Stimulated activated CD4-positive, alpha-beta T cell treated with anti-CD3 and anti-CD28 coated beads, Interleukin-15, amount 100 ng/mL, for 24 hours (primary cell): ENCODE data around the gene COBL.

Experiments
- DNase-seq: peaks from one replicate; pipeline ENCODE4 v3.0.0-alpha.2; 2020

The COBL gene

DNA sequence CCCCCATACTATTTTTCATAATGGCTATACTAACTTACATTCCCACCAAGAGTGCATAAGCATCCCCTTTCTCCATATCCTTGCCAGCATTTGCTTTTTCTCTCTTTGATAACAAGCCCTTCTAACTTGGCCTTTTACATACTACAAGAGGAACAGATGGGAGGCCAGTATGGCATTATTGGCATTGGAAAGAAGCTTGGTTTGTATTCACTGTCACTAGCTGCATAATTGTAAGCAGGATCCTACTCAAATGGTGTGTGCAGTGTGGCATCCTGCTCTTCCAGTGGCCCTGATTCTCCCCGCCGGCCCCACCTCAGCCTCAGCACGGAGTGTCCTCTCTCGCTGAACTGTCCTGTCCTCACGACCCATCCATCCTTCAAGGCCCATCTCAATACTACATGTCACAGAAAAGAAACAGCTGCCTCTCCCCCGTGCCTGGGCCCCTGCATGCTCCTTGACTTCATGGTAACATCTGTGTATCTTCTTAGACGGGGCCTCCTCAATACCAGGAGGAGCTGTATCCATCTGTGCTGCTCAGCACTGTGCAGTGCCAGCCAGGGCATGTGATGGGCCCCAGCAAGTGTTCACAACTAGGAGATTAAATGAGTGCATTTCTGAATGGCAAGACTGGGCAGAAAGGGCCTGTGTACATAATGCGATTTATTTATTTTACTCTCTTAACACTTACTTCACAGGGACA is 205.2 kb downstream of the COBL start:
- DNase-seq = no peak

DNA sequence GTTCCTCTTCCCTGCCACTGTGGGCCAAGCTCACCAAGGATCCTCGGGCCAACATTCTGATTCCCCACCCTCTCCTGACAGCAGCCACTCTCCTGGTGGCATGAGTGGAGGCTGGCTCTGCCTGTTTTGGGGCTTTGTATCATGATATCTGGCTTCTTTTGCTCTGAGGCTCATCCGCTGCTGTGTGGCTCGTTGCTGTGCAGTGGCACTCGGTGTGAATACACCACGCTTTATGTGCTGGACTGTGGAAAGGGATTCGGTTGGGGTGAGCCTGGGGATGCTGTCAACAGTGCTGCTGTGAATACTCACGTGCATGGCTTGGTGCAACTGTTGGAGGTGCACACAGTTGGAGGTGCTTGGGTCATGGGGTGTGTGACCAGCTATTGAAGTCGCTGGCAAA is 208.5 kb downstream of the COBL start:
- DNase-seq = no peak

DNA sequence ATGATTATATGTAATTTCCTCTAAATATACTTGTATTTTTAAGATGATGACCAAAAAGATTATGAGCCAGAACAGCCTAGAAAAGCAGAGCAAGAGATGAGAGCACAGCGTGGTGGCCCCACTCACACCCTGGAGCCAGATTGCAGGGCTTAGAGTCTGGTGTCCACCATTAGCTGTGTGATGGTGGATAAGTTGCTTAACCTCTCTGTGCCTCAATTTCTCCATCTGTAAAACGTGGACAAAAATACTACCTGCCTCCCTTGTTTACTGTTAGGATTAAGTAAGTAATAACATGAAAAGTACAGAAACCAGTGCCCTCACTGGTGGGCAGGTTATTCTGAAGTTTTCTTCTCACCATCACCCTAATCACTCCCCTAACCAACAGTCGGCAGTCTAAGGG is 212.3 kb downstream of the COBL start:
- no peak for DNase-seq

DNA sequence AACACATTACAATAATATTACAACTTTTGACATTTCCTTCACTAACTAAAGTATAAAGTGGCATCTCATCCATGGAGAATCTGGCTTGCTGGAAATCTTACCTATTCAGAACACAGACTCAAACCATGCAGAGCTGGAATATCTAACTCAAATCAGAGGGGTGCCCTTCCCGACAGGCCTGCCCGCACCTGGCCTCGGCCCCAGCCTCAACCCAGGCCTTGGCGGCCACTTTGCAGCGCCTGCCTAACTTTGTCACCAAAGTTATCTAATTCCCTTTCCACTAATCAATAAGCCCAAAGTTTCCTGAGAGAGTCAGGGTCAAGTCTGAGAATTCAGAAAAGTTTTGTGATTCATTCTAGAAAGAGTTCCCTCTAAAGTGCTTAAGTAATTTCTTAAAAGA is 212.9 kb downstream of the COBL start:
- DNase-seq = no peak

DNA sequence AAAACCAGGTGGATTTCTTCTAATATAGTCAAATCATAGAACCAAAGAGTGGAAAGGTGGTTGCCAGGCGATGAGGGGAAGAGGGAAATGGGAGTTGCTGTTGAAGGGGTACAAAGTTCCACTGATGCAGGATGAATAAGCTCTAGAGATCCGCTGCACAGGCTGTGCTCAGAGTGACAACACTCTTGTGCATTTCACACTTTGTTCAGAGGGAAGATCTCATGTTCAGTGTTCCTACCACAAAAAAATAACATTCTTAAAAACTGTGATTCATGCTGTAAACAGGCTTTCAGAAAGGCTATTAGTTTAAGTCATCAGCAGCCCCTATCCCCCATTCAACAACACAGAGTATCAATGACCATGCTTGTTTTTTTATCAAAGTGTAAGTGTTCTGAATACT is 213.8 kb downstream of the COBL start:
- DNase-seq = no peak

DNA sequence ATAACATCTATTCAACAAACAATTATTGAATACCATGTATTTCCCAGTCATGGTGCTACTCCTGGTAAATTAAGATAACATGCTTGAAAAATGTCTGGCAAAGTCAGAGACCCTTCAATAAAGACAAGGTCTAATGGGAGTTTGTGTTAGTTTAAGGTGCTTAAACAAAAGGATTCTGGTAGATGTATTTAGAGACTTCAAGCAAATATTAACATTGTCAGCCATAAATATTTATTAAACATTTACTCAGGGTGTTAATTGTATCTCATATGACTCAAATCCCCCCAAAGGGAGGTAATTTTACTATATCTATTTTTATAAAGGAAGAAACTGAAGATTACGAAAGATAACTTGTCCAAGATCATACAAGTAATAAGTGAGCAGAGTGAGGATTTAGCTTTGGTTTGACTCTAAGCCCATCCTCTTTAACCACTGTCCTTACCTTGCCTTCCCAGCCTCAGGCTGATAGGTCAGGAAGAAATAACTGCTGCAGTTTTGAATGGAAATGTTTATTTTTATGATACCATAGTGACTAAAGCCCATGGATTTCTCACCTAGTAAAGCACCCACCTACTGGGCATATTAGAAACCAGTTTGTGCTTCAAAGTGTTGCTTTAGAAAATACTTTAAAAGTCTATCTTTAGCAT is 215.4 kb downstream of the COBL start:
- no peak for DNase-seq

DNA sequence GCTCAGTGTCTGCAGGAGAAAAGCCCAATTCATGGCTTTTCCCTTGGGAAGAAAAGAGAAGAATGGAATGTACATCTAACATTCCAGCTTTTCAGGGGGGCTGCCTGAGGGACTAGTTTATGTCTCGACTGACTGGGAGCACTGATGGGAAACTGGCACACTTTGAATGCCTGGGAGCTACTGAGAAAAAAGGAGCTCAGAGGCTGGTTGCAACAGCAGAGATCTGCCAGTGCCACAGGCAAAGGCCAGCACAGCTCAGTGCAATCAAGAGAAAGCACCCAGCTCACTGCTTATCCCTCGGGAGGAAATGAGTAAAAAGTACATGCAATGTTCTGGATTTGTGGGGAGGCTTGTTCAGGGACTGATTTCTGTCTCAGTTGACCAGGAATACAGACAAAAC is 226.2 kb downstream of the COBL start:
- DNase-seq = no peak

DNA sequence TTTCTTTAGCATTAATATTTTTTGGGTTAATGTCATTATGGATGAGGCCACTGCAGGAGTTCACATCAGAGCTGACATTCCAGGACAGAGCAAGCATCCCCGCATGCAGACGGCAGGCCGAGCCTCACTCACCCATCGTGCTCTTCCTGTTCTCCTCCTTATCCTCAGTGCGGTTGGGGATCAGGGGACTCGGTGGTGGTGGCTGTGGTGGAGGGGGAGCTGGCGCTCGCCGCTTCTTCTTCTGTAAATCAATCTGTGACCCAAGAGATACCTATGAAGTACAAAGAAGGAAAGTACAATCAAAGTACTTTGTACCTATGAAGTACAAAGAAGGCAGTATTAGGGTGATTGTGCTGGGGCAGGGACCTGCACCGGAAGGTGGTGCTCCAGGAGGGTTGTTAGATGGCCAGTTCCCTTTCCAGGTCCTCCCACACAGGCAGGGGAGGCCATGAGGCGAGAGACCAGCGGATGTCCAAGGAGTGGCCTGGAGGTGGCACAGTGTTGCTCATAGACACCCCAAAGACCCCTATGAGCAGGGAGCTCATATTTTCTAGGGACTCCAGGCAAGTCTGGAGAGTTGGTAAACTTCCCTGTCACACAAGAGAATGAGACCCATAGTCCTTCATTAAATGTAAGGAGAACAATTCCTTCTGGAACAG is 231.4 kb downstream of the COBL start:
- DNase-seq = no peak

DNA sequence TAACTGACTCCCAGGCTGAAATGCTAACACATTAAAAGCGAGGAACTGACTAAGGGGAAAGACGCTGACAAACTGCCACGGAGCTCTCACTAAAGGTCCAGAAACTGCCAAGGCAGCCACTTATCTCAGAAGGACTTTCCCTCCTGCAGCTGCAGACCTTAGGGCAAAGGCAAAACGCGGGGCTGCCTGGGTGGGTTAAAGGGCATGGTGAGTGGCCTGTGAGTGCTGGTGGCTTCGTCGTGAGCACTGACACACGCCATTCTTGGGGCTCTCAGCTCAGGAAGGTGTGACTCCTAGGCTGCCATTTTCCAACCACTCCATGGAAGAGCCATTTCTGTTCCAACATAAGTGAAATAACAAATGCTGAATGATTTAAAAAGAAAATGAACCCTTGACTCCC is 232.5 kb downstream of the COBL start:
- no peak for DNase-seq

DNA sequence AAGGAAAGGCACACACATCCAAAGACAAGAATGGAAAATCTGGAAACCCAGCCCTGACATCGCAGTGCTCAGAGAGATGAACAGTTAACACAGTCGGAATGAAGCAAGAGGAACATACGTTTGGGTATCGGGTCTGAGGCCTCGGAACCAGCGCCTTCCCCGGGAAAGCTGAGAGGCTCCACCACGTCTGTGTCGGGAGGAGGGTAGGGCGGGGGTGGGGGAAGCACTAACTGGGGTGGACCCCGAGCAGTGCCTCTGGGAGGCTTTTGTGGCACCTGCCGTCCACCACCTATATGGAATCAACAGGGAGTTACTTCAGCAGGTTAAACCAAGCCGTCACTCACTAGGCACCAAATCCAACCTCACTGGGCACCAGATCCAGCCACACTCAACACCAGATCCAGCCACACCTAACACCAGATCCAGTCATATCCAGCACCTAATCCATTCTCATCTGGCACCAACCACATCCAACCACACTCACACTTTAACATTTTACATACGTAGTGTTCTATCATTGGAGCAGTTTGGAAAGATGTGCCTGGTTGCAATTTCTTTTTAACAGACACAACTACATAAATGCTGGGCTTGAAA is 233.6 kb downstream of the COBL start:
- DNase-seq = no peak

DNA sequence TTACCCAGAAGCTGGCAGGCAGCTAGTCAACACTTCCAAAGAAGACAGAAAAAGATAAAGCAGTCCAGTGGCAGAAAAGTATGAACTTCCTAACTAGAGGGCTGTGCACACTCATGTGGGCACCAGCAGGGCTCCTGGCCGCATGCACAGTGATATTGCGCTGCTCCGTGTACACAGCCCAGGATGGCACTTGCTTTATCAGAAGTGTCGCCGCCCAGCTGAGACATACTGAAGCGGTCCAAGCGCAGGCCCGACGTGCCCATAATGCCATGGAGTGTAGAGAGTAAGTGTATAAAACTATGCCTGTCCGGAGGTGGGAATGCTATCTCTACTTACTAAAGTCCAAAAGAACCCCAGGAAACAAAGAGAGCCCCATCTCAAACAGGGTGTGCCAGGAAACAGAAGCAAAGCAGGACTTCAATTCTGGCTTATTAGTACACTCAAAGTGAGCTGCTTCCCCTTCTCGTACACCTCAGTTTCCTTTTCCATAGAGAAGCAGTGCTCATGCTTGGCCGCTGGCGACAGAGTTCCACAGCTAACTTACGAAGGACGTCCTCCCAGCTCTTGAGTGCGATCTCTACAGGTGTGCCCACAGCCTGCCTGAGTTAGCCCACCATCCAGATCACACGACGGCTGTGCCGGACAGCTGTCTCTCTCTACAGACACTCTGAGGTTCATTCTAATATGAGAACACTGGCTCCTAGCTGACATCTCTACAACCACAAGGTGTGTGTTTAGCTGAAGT is 234.3 kb downstream of the COBL start:
- DNase-seq = no peak

DNA sequence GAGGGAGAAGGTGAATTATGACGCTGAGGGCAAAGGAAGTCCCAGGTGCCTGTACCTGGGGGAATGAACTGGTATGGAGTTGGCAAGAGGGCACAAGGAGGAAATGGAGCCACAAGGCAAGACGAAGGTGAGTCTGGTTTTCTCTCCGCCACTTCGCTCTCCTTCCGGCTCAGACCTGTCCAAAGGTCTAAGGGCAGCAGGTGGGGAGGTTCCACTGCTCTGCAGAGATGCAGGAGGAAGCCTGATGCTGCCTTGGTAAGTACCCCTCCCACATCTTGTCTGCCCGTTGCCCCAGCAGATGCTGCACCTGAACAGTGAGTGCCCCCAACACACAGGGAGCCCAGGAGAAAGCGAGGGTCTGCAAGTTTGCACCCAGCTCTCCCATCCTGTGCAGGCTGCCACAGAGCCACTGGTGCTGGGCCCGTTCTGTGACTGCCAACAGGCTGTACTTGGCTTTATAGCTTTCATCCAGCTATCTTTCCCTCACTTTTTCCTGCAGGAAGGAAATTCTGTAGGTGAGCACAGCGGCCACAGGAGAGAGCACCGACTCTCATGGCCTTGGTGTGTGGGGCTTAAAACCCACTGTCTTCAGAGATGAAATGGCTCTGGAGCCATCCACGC is 235.2 kb downstream of the COBL start:
- DNase-seq = no peak

DNA sequence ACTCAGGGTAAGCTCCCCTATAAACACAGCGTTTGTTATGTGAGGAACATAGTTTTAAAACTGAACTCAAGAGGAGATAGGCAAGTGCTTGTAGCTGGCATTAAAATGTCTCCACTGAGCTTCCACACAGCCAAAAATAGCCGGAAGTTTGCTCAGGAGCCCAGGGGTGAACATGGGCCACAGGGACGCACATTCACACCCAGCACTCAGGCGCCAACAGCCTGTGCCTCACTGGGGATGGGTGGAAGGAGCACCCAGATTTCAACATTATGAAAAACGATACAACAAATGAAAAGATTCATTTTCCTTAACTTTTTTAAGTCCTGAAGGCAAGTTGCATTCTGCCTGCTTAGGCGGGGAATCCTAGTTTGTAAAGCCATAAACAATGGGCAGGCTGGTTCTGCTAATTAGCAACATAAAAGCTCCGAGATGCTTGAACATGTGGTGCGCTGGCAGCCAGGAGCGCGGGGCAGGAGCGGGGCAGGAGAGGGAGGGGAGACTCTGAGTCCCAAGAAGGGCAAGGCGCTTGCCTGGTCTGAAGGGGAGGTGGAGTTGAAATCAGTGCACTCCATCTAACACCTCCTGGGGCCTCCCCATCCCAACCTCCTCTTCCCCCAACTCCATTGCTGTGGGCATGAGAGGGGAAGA is 235.9 kb downstream of the COBL start:
- DNase-seq = no peak

DNA sequence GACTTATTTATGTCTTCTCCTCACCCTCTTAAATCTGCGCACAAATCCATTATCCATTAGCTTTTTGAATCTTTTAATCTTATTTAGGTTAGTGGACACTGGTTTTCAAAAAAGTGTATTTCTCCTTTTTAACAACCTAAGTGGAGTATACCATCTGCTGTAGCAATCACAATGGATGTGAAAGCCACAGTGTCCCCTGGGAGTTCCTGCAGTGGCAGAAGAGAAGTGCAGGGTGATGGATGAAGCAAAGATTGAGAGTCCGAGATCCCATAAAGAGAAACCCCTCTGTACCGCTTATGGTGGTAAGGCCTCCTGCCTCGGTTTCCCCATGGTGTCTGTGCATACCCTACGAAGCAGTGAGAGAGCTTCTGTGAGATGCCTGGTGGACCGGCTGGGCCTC is 236.4 kb downstream of the COBL start:
- DNase-seq = no peak

DNA sequence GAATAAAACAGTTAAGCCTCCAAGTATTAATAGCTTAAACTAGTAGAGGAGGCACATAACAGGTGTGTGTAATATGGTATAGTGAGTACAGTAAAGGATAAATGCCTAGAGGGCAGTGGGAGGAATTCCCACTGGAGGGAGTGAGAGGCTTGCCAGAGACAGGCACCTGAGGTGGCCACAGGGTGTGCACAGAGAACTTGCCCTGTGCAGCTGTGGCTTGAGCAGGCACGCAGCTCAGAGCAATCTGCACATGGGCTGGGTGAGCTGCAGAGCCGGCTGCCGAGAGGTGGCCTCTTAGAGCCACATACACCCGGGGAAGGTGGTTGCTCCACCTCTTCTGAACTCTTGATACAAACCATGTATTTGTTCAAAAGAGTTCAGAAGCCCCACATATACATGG is 237.1 kb downstream of the COBL start:
- no peak for DNase-seq

DNA sequence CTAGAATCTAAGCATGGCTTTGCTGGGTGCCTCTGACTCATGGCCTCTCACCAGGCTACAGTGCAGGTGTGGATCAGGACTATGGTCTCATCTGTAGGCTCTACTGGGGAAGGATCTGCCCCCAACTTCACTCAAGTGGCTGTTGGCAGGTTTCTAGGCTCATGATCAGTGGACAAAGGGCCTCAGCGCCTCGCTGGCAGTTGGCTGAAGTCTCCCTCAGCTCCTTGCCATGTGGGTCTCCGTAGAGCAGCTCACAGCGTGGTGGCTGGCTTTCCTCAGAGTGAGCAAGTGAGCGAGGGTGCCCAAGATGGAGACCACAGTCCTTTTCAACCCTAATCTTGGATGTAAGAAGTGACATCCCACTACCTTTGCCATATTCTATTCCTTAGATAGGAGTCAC is 238.0 kb downstream of the COBL start:
- DNase-seq = no peak

DNA sequence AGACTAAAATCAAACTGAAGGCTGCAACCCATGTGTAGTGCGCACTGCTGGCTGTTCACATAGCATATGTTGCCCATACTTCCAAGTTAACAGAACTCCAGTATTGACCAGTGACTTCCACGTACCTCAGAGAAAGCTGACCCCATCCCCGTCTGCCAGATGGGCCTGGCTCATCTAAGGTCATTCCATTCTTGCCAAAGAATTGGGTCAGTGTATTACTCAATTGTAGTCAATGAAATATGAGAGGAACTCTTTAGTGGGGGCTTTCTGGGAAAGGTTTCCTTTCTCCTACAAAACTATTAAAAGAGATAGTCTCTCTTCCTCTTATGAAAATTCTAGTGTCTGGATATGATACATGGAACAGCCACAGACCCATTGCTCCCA is 238.6 kb downstream of the COBL start:
- no peak for DNase-seq

DNA sequence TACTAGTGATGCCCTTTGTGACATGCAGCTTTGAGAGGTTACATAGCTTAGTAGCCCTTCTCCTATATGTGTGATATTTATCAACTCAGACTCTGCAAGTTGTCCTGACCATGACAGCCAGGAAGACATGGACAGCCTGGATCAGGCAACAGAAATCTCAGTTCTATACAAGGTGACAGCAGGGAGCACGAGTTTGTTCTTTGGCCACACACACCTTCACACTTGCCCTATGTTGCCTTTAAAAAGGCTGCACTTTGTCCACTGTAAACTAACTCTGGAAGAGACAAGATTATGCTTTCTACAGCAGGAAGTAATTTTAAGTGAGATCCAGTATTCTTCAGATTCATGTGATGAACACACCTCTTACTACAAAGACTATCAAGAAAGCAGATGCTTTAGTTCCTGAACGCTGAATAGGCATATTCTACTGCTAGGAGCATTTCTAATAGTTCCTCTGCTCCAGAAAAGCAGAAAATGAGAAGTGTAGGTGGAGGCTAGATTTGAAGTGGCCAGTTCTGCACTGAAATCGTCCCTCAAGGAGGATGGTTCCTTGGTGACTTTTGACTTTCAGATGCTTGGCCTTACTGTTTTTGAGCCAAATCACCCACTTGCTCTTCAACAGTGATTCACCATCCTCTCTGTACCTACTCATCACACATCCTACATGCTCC is 239.2 kb downstream of the COBL start:
- DNase-seq = no peak

DNA sequence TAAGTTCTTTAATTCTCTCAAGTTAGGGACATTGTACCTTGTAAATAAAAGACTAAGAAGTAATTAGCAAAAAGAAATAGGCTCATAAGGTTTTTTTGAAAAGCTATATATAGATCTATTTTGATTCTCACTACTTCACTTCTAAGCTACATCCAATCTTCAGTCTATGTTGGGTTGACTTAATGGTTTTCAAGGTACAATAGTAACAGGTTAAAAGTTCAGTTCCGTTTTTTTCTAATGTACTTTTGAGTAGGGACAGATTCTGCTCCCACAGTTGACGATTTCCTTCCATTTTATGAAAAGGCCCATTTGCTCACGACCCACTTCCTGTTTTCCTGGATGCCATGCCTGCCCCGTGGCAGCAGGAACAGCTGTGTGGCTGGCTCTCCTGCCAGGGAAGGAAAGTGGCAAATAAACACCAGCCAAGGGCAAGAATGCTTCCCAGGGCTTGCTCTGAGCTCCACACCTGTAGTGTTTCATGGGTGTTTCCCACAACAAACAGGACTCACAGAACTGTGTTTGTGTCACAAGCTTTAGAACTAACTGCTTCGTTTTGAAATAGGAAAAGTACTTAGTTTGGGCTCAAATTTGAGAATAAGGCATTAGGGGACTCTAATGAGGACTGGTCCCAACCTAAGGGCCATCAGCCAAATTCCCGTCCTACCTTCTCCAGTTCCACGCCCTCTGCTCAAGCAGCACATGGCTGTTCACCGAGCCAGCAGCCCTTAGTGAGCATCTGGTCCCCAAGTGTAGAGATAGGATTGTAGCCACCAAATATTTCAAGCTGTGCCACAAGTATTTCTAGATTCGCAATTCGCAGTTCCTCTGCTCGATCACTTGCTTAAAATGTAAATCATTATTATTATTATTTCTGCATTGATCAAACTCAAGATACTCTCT is 240.7 kb downstream of the COBL start:
- DNase-seq = no peak

DNA sequence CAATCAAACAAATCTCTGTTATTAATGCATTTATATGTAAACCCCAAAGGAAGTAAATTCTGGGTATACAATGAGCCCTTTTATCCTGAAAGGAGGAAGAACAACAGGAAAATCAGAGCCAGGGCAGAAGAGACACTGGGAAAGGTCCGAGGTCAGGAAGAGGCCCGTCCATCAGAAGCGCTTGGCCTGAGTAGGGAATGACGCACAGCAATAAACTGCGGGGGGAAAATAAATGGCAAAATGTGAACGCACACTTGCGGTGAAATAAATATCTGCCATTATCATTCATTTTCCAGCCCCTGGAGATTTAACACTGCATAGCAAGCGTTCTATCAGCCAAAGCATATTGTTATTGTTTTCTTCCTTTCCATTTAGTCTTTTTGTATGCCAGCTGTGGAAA is 243.4 kb downstream of the COBL start:
- no peak for DNase-seq

DNA sequence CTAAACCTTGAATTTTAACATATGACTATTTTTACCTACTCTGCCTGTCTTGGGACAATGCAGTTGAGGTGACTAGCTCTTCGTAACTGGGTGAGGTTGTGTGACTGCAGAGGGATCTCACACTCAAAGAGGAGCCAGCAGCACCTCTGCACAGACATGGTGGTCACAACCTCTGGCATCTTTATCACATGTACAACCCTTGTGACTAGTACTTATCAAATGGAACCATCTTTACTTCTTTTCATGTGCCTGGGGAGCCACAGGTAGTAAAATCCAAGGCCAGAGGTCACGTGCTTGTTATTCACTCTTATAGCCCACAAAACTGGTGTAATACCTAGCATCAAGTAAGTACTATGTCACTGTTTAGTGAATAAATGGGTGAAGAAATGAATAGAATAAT is 244.3 kb downstream of the COBL start:
- DNase-seq = no peak
